ENCODE results near the gene XRCC4. TPM values are rescaled to one million over a fixed set of nuclear protein-coding genes. Genes with fewer than 3 reads are reported as not detected.
"Not testable (repeated sequence)": the region's sequence is repeated elsewhere in the genome, so short reads cannot be mapped to it uniquely, and the experiment has no call there.

The XRCC4 gene
- polyA plus RNA-seq, 4 donors = 9.1 to 12.4 (median 10.8) TPM

DNA sequence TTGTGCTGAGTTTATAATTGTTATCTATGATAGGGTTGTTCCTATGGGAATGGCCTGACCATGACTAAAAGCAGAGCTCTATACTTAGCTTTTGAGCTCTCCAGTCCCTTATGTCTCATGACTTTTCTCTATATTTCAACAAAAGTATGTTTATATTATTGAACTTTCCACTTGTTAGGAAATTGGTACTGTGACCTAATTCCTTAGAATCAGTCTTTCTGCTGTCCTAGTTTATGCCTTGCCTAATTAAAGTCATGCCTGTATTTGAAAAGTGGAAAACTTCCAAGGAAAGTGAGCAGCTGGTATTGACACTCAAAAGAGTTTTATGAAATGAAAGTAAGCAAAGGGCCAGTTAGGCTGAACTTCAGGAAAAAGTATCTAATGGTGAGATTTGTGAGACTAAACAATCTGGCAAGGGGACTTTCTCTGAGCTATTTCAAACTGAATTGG is 68.6 kb downstream of the XRCC4 start:
- no peak for DNase-seq
- no peaks in the 10 kb centered on the region for H3K4me1 ChIP-seq (ENCODE audit: control insufficient read depth in 3 of 3, insufficient read depth in 2 of 3, low read depth in 1 of 3, low read length in 2 of 3)
- no peak for FAIRE-seq

DNA sequence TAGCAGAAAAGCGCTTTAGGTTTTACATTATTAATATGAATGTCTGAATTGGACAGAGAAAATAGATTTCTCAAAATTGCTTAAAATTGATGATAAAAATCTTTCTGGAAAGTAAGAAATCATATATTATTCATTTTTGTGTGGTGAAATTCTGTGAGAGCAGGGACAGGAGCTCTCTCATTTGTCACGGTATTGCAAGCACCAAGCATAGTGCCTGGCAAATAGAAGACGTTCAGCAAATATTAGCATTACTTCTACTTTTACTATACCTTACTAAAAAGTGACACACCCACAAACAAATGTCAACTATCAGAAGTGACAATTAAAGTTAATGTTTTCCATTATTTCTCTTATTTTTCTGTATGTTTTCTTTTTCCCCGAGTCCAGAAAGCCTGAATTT is 69.1 kb downstream of the XRCC4 start:
- no peaks in the 10 kb centered on the region for H3K4me1 ChIP-seq (ENCODE audit: control insufficient read depth in 3 of 3, insufficient read depth in 2 of 3, low read depth in 1 of 3, low read length in 2 of 3)
- no peak overlapping the region for H3K4me3 ChIP-seq (ENCODE audit: low read depth in 1 of 3, low read length in 3 of 3)
- no peak overlapping the region for H3K27ac ChIP-seq (ENCODE audit: low read depth in 1 of 3, low read length in 2 of 3)
- no peaks in the 10 kb centered on the region for H3K27me3 ChIP-seq (ENCODE audit: control insufficient read depth in 3 of 3, insufficient read depth in 3 of 3, low read length in 3 of 3)
- no peaks in the 10 kb centered on the region for H3K9me3 ChIP-seq (ENCODE audit: control insufficient read depth in 2 of 2, insufficient read depth in 1 of 2, low read depth in 1 of 2, low read length in 1 of 2)
- WGBS, 3 donors = 87 to 93% (median 89%) methylated on average over 4 of the region's 4 CpGs
- FAIRE-seq = no peak
- DNase-seq = no peak
- H3K36me3 ChIP-seq (ENCODE audit: control insufficient read depth in 3 of 3, insufficient read depth in 2 of 3, low read depth in 1 of 3, low read length in 3 of 3) = no peaks in the 10 kb centered on the region

More for the DNA sequence above, 68.6 kb downstream of the XRCC4 start:
- no peaks in the 10 kb centered on the region for H3K36me3 ChIP-seq (ENCODE audit: control insufficient read depth in 3 of 3, insufficient read depth in 2 of 3, low read depth in 1 of 3, low read length in 3 of 3)
- H3K4me3 ChIP-seq (ENCODE audit: low read depth in 1 of 3, low read length in 3 of 3) = no peak overlapping the region
- H3K27me3 ChIP-seq (ENCODE audit: control insufficient read depth in 3 of 3, insufficient read depth in 3 of 3, low read length in 3 of 3) = no peaks in the 10 kb centered on the region
- no peaks in the 10 kb centered on the region for H3K9me3 ChIP-seq (ENCODE audit: control insufficient read depth in 2 of 2, insufficient read depth in 1 of 2, low read depth in 1 of 2, low read length in 1 of 2)
- H3K27ac ChIP-seq (ENCODE audit: low read depth in 1 of 3, low read length in 2 of 3) = no peak overlapping the region

DNA sequence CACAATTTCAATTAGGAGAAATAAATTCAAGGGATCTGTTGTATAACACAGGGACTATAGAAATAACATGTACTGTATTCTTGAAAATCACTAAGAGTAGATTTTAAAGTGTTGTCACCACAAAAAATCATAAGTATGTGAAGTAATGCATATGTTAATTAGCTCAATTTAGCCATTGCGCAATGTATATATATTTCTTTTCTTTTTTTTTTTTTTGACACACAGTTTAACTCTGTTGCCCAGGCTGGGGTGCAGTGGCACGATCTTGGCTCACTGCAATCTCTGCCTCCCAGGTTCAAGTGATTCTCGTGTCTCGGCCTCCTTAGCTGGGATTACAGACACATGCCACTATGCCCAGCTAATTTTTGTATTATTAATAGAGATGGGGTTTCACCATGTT is 70.2 kb downstream of the XRCC4 start:
- WGBS, 3 donors = 96% methylated on average over 4 of the region's 4 CpGs
- FAIRE-seq = no peak

DNA sequence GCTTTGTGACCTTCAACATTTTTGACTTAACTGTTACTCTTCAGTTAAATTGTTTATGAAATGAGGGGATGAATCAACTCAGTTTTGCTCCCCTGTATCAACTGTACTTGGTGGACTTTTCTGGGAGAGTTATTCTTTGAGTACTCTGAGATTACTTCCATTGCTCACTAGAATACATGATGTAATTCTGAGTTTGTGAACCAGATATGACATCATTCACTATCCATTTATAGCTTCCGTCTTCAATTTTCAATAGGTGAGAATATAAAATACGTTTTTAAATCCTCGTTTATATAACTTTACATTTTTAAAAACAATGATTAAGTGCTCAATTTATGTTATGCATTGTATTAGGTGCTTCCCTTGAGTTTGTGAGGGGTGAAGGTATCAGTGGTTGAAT is 71.0 kb downstream of the XRCC4 start:
- FAIRE-seq (no peak), DNase-seq (no peak)
- no peaks in the 10 kb centered on the region for H3K4me1 ChIP-seq (ENCODE audit: control insufficient read depth in 3 of 3, insufficient read depth in 2 of 3, low read depth in 1 of 3, low read length in 2 of 3)

More for the DNA sequence above, 70.2 kb downstream of the XRCC4 start:
- Histone ChIP-seq H3K27ac (ENCODE audit: low read depth in 1 of 3, low read length in 2 of 3) (no peak overlapping the region), H3K4me1 (ENCODE audit: control insufficient read depth in 3 of 3, insufficient read depth in 2 of 3, low read depth in 1 of 3, low read length in 2 of 3) (no peaks in the 10 kb centered on the region), H3K27me3 (ENCODE audit: control insufficient read depth in 3 of 3, insufficient read depth in 3 of 3, low read length in 3 of 3) (no peaks in the 10 kb centered on the region), H3K4me3 (ENCODE audit: low read depth in 1 of 3, low read length in 3 of 3) (no peak overlapping the region), H3K36me3 (ENCODE audit: control insufficient read depth in 3 of 3, insufficient read depth in 2 of 3, low read depth in 1 of 3, low read length in 3 of 3) (no peaks in the 10 kb centered on the region), H3K9me3 (ENCODE audit: control insufficient read depth in 2 of 2, insufficient read depth in 1 of 2, low read depth in 1 of 2, low read length in 1 of 2) (no peaks in the 10 kb centered on the region)
- no peak for DNase-seq

DNA sequence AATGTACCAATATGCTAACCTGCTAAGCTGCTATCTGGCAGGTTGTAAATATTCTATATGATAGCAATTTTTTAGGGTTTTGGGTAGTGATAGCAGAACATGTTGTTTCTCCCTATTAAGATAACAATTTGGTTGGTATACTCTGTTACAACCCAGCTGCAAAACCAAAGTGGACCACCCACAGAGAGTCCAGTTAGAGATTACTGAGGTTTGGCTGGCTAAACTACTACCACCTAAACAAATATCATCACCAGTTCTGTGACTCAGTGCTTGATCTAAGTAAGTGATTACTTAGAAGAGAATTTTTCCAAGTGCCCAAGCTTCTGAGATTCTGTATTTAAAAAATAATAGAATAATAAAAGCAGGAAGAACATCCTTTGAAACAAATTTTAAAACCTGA is 72.3 kb downstream of the XRCC4 start:
- Histone ChIP-seq H3K9me3 (ENCODE audit: control insufficient read depth in 2 of 2, insufficient read depth in 1 of 2, low read depth in 1 of 2, low read length in 1 of 2) (no peaks in the 10 kb centered on the region), H3K36me3 (ENCODE audit: control insufficient read depth in 3 of 3, insufficient read depth in 2 of 3, low read depth in 1 of 3, low read length in 3 of 3) (no peaks in the 10 kb centered on the region), H3K27ac (ENCODE audit: low read depth in 1 of 3, low read length in 2 of 3) (no peak overlapping the region), H3K4me3 (ENCODE audit: low read depth in 1 of 3, low read length in 3 of 3) (no peak overlapping the region), H3K4me1 (ENCODE audit: control insufficient read depth in 3 of 3, insufficient read depth in 2 of 3, low read depth in 1 of 3, low read length in 2 of 3) (no peaks in the 10 kb centered on the region), H3K27me3 (ENCODE audit: control insufficient read depth in 3 of 3, insufficient read depth in 3 of 3, low read length in 3 of 3) (no peaks in the 10 kb centered on the region)
- DNase-seq (no peak), FAIRE-seq (no peak)

More for the DNA sequence above, 71.0 kb downstream of the XRCC4 start:
- H3K27ac ChIP-seq (ENCODE audit: low read depth in 1 of 3, low read length in 2 of 3) = no peak overlapping the region
- no peaks in the 10 kb centered on the region for H3K36me3 ChIP-seq (ENCODE audit: control insufficient read depth in 3 of 3, insufficient read depth in 2 of 3, low read depth in 1 of 3, low read length in 3 of 3)
- WGBS, 3 donors = 90 to 98% (median 95%) methylated on average over 3 of the region's 3 CpGs
- H3K9me3 ChIP-seq (ENCODE audit: control insufficient read depth in 2 of 2, insufficient read depth in 1 of 2, low read depth in 1 of 2, low read length in 1 of 2) = no peaks in the 10 kb centered on the region
- H3K27me3 ChIP-seq (ENCODE audit: control insufficient read depth in 3 of 3, insufficient read depth in 3 of 3, low read length in 3 of 3) = no peaks in the 10 kb centered on the region
- no peak overlapping the region for H3K4me3 ChIP-seq (ENCODE audit: low read depth in 1 of 3, low read length in 3 of 3)

DNA sequence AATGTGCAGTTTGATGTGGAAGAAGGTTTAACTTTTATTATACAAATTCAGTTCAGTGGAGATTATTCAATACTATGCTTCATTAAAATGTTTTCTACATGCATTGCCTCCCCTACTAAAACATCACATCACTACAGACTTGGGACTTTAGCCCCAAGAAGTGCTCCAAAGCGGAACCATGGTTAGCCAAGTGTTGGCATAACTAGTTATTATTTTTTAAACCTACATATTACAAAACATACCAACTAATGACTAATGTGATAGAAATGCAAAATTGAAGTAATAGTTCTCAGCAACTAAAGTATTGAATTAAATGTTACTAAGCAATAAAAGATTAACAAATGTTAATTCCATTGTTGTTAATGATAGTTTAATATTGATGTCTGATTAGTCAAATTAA is 74.5 kb downstream of the XRCC4 start:
- no peak overlapping the region for H3K27ac ChIP-seq (ENCODE audit: low read depth in 1 of 3, low read length in 2 of 3)
- no peaks in the 10 kb centered on the region for H3K4me1 ChIP-seq (ENCODE audit: control insufficient read depth in 3 of 3, insufficient read depth in 2 of 3, low read depth in 1 of 3, low read length in 2 of 3)
- DNase-seq = no peak
- peak; percentile 5 for FAIRE-seq
- H3K36me3 ChIP-seq (ENCODE audit: control insufficient read depth in 3 of 3, insufficient read depth in 2 of 3, low read depth in 1 of 3, low read length in 3 of 3) = no peaks in the 10 kb centered on the region
- no peaks in the 10 kb centered on the region for H3K27me3 ChIP-seq (ENCODE audit: control insufficient read depth in 3 of 3, insufficient read depth in 3 of 3, low read length in 3 of 3)
- no peak overlapping the region for H3K4me3 ChIP-seq (ENCODE audit: low read depth in 1 of 3, low read length in 3 of 3)
- WGBS, 3 donors = 97 to 100% (median 97%) methylated on average over 1 of the region's 1 CpG
- H3K9me3 ChIP-seq (ENCODE audit: control insufficient read depth in 2 of 2, insufficient read depth in 1 of 2, low read depth in 1 of 2, low read length in 1 of 2) = no peaks in the 10 kb centered on the region

DNA sequence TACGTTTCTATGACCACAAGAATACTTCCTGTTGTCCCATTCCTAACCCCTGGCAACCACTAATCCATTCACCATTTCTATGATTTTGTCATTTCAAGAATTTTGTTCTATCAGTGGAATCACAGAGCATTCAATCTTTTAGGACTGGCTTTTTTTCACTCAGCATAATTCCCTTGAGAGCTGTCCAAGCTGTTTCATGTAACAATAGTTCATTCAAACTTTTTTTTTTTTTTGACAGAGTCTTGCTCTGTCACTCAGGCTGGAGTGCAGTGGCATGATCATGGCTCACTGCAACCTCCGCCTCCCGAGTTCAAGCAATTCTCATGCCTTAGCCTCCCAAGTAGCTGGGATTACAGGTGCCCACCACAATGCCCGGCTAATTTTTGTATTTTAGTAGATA is 75.6 kb downstream of the XRCC4 start:
- WGBS, 3 donors = 80 to 91% (median 88%) methylated on average over 4 of the region's 4 CpGs
- not testable (repeated sequence) for DNase-seq; FAIRE-seq; H3K9me3 ChIP-seq (ENCODE audit: control insufficient read depth in 2 of 2, insufficient read depth in 1 of 2, low read depth in 1 of 2, low read length in 1 of 2); H3K27me3 ChIP-seq (ENCODE audit: control insufficient read depth in 3 of 3, insufficient read depth in 3 of 3, low read length in 3 of 3); H3K4me1 ChIP-seq (ENCODE audit: control insufficient read depth in 3 of 3, insufficient read depth in 2 of 3, low read depth in 1 of 3, low read length in 2 of 3); H3K27ac ChIP-seq (ENCODE audit: low read depth in 1 of 3, low read length in 2 of 3); H3K4me3 ChIP-seq (ENCODE audit: low read depth in 1 of 3, low read length in 3 of 3); H3K36me3 ChIP-seq (ENCODE audit: control insufficient read depth in 3 of 3, insufficient read depth in 2 of 3, low read depth in 1 of 3, low read length in 3 of 3)

DNA sequence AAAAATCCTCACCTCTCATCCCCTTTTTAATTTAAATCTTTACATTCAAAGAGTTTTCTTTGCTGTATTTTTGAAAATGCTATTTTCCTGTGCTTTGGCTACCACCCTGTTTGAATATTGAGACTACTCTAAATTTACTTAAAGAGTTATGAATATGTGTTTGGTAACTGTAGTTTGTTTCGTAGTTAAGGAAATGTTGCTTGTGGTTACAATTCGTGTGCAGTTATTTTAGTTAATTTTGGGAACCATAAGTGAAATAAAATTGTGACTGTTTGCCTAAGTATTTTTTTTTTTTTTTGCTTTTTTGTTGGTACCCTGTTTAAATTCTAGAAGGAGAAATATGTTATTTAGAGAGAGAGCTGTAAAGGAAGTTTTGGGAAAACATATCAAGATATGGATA is 78.7 kb downstream of the XRCC4 start:
- Histone ChIP-seq H3K4me1 (ENCODE audit: control insufficient read depth in 3 of 3, insufficient read depth in 2 of 3, low read depth in 1 of 3, low read length in 2 of 3) (no peaks in the 10 kb centered on the region), H3K36me3 (ENCODE audit: control insufficient read depth in 3 of 3, insufficient read depth in 2 of 3, low read depth in 1 of 3, low read length in 3 of 3) (no peaks in the 10 kb centered on the region), H3K9me3 (ENCODE audit: control insufficient read depth in 2 of 2, insufficient read depth in 1 of 2, low read depth in 1 of 2, low read length in 1 of 2) (no peaks in the 10 kb centered on the region), H3K27ac (ENCODE audit: low read depth in 1 of 3, low read length in 2 of 3) (no peak overlapping the region), H3K27me3 (ENCODE audit: control insufficient read depth in 3 of 3, insufficient read depth in 3 of 3, low read length in 3 of 3) (no peaks in the 10 kb centered on the region), H3K4me3 (ENCODE audit: low read depth in 1 of 3, low read length in 3 of 3) (no peak overlapping the region)
- FAIRE-seq (no peak), DNase-seq (no peak)
- WGBS, 3 donors = 80 to 93% (median 87%) methylated on average over 2 of the region's 2 CpGs

DNA sequence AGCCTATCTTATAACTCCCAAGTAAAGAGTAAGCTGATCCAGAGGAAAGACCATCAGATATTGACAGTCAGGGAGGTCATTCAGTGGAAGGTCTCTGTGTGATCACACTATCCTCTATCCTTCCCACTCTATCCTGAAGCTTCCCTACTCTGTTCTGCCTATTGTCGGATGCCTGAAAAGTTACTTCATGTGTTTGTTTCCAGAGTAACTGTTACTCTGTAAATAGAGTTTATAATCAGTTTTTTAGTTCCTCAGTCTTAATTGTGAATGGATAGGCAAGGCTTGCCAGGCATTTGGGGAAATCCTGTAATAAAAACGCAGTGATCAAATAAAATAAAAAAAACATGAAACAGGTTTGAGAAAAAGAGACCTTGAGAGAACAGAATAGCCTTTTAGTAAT is 79.8 kb downstream of the XRCC4 start:
- WGBS, 3 donors = 49 to 60% (median 56%) methylated on average over 2 of the region's 2 CpGs
- Histone ChIP-seq H3K36me3 (ENCODE audit: control insufficient read depth in 3 of 3, insufficient read depth in 2 of 3, low read depth in 1 of 3, low read length in 3 of 3) (no peaks in the 10 kb centered on the region), H3K27me3 (ENCODE audit: control insufficient read depth in 3 of 3, insufficient read depth in 3 of 3, low read length in 3 of 3) (no peaks in the 10 kb centered on the region), H3K9me3 (ENCODE audit: control insufficient read depth in 2 of 2, insufficient read depth in 1 of 2, low read depth in 1 of 2, low read length in 1 of 2) (no peaks in the 10 kb centered on the region), H3K4me1 (ENCODE audit: control insufficient read depth in 3 of 3, insufficient read depth in 2 of 3, low read depth in 1 of 3, low read length in 2 of 3) (no peaks in the 10 kb centered on the region), H3K27ac (ENCODE audit: low read depth in 1 of 3, low read length in 2 of 3) (no peak overlapping the region), H3K4me3 (ENCODE audit: low read depth in 1 of 3, low read length in 3 of 3) (no peak overlapping the region)
- FAIRE-seq = no peak
- DNase-seq = no peak

All from small intestine (tissue), 7 donors.